ENCODE results near the gene COX7C. TPM values are rescaled to one million over a fixed set of nuclear protein-coding genes. Genes with fewer than 3 reads are reported as not detected.

The COX7C gene
- polyA plus RNA-seq, 4 donors = 841 to 2,322 (median 1,770) TPM

DNA sequence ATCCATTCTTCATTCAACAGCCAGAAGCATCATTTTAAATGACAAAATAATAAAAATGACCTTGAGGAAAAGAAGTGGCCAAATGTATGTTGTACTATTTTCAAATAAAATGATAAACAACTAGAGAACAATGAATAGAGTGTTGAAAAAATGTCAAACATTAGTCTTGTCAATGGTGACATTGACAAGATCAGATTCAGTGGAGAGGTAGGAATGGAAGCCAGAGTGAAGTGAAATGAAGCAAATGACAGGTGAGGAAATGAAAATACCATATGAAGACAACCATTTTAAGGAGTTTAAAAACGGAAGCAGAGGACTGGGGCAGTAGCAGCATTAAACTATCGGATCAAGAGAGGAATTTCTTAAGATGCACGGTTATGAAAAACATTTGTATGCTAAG is 38.2 kb upstream of the COX7C start:
- Histone ChIP-seq H3K27ac (ENCODE audit: low read depth in 1 of 3, low read length in 2 of 3) (no peak overlapping the region), H3K4me1 (ENCODE audit: control insufficient read depth in 3 of 3, insufficient read depth in 2 of 3, low read depth in 1 of 3, low read length in 2 of 3) (no peaks in the 10 kb centered on the region), H3K4me3 (ENCODE audit: low read depth in 1 of 3, low read length in 3 of 3) (no peak overlapping the region), H3K27me3 (ENCODE audit: control insufficient read depth in 3 of 3, insufficient read depth in 3 of 3, low read length in 3 of 3) (no peaks in the 10 kb centered on the region), H3K9me3 (ENCODE audit: control insufficient read depth in 2 of 2, insufficient read depth in 1 of 2, low read depth in 1 of 2, low read length in 1 of 2) (no peaks in the 10 kb centered on the region), H3K36me3 (ENCODE audit: control insufficient read depth in 3 of 3, insufficient read depth in 2 of 3, low read depth in 1 of 3, low read length in 3 of 3) (no peaks in the 10 kb centered on the region)
- 90 to 95% (median 93%) methylated on average over 3 of the region's 3 CpGs for WGBS, 3 donors
- no peak for FAIRE-seq
- no peak for DNase-seq

DNA sequence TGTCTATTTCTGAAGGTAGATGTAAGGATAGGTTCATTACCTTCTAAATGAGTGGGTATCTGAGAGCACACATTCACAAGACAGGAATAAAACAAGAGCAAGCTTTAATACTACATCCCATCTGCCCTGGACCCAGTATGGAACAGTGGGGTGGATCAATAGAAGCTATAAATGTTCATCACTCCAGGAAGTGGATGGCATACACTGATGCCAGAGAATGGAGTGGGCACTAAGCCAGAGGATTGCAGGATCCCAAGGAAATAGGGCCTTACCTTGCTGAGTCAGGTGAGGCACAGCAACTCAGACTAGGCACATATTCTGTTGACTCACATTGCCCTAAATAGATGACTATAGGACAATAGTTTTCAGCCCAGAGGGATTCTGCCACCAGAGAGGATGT is 21.3 kb upstream of the COX7C start:
- FAIRE-seq = no peak

DNA sequence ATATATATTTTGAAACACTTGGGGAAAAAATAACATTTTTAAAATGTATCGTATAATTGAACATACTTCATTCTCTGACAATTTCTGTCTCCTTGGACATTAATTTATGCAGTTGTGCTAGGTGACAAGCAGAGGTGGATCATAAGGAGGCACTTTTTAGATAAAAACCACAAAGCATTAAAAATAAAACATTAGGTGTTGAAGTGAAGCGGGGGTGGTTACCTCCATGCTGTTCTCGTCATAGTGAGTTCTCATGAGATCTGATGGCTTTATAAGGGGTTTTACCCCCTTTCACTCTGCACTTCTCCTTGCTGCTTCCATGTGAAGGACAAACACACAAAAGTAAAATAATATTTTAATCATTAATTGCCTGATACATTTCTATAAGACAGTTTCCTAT is 11.9 kb upstream of the COX7C start:
- Histone ChIP-seq H3K4me3 (ENCODE audit: low read depth in 1 of 3, low read length in 3 of 3) (no peak overlapping the region), H3K4me1 (ENCODE audit: control insufficient read depth in 3 of 3, insufficient read depth in 2 of 3, low read depth in 1 of 3, low read length in 2 of 3) (no peaks in the 10 kb centered on the region), H3K27ac (ENCODE audit: low read depth in 1 of 3, low read length in 2 of 3) (no peak overlapping the region), H3K27me3 (ENCODE audit: control insufficient read depth in 3 of 3, insufficient read depth in 3 of 3, low read length in 3 of 3) (no peaks in the 10 kb centered on the region), H3K9me3 (ENCODE audit: control insufficient read depth in 2 of 2, insufficient read depth in 1 of 2, low read depth in 1 of 2, low read length in 1 of 2) (no peaks in the 10 kb centered on the region), H3K36me3 (ENCODE audit: control insufficient read depth in 3 of 3, insufficient read depth in 2 of 3, low read depth in 1 of 3, low read length in 3 of 3) (no peaks in the 10 kb centered on the region)
- DNase-seq (no peak), FAIRE-seq (no peak)
- 89 to 95% (median 92%) methylated on average over 3 of the region's 3 CpGs for WGBS, 3 donors

More for the DNA sequence above, 21.3 kb upstream of the COX7C start:
- peak in 1 of 2 donors; percentile 55 for DNase-seq
- H3K4me3 ChIP-seq (ENCODE audit: low read depth in 1 of 3, low read length in 3 of 3) = no peak overlapping the region
- H3K27ac ChIP-seq (ENCODE audit: low read depth in 1 of 3, low read length in 2 of 3) = no peak overlapping the region
- H3K36me3 ChIP-seq (ENCODE audit: control insufficient read depth in 3 of 3, insufficient read depth in 2 of 3, low read depth in 1 of 3, low read length in 3 of 3) = no peaks in the 10 kb centered on the region
- peaks cover 0 to 2% (median 0%) of the 10 kb centered on the region in 3 donors for H3K27me3 ChIP-seq (ENCODE audit: control insufficient read depth in 3 of 3, insufficient read depth in 3 of 3, low read length in 3 of 3)
- H3K9me3 ChIP-seq (ENCODE audit: control insufficient read depth in 2 of 2, insufficient read depth in 1 of 2, low read depth in 1 of 2, low read length in 1 of 2) = no peaks in the 10 kb centered on the region
- H3K4me1 ChIP-seq (ENCODE audit: control insufficient read depth in 3 of 3, insufficient read depth in 2 of 3, low read depth in 1 of 3, low read length in 2 of 3) = no peaks in the 10 kb centered on the region

DNA sequence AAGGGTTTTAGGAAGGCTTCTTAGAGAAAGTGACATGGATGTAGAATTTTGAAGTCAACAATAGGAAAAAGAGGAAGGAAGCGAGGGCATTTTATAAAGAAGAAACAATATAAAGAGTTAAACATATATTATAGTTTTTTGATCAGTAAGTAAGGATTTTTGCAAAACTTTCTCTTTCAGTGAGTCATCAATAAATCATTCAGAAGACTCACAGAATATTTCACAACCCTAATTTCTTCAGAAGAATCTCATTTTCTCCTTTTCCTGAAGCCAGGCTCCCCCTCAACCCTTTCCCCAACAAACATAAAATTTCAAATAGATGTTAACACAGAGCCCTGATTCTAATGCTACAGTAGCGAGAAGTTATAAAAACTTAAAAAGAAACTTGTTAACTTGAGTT is 4.3 kb upstream of the COX7C start:
- Histone ChIP-seq H3K4me3 (ENCODE audit: low read depth in 1 of 3, low read length in 3 of 3) (no peak overlapping the region), H3K4me1 (ENCODE audit: control insufficient read depth in 3 of 3, insufficient read depth in 2 of 3, low read depth in 1 of 3, low read length in 2 of 3) (no peaks in the 10 kb centered on the region), H3K27ac (ENCODE audit: low read depth in 1 of 3, low read length in 2 of 3) (no peak overlapping the region), H3K9me3 (ENCODE audit: control insufficient read depth in 2 of 2, insufficient read depth in 1 of 2, low read depth in 1 of 2, low read length in 1 of 2) (no peaks in the 10 kb centered on the region), H3K36me3 (ENCODE audit: control insufficient read depth in 3 of 3, insufficient read depth in 2 of 3, low read depth in 1 of 3, low read length in 3 of 3) (no peaks in the 10 kb centered on the region), H3K27me3 (ENCODE audit: control insufficient read depth in 3 of 3, insufficient read depth in 3 of 3, low read length in 3 of 3) (peaks cover 0 to 1% (median 0%) of the 10 kb centered on the region in 3 donors)
- DNase-seq (no peak), FAIRE-seq (no peak)
- 89 to 93% (median 90%) methylated on average over 2 of the region's 2 CpGs for WGBS, 3 donors

DNA sequence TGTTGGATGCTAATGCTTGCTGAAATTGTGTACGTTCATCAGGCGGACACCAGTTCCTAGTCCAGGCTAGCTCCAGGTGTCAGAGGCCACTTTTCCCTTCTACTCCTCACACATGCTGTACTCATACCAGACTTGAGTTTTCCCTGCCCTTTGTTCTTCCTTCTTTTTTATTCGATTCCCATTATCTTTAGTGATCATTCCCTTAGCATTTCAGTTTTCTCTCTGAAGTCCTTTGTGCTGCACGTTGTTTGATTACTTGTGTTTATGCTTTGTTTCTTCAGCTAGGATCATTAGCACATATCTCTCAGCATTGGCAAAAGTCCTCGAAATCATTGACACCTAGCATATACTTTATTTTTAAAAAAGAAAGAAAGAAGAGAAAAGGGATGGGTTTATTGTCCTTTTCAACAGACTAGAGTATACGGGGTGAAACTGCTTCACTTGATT is 409 bp upstream of the COX7C start:
- Histone ChIP-seq H3K27me3 (ENCODE audit: control insufficient read depth in 3 of 3, insufficient read depth in 3 of 3, low read length in 3 of 3) (no peaks in the 10 kb centered on the region), H3K9me3 (ENCODE audit: control insufficient read depth in 2 of 2, insufficient read depth in 1 of 2, low read depth in 1 of 2, low read length in 1 of 2) (no peaks in the 10 kb centered on the region), H3K4me3 (ENCODE audit: low read depth in 1 of 3, low read length in 3 of 3) (peak overlapping the region in 1 of 3 donors; percentile 98), H3K4me1 (ENCODE audit: control insufficient read depth in 3 of 3, insufficient read depth in 2 of 3, low read depth in 1 of 3, low read length in 2 of 3) (no peaks in the 10 kb centered on the region), H3K36me3 (ENCODE audit: control insufficient read depth in 3 of 3, insufficient read depth in 2 of 3, low read depth in 1 of 3, low read length in 3 of 3) (peaks cover 0 to 7% (median 5%) of the 10 kb centered on the region in 3 donors), H3K27ac (ENCODE audit: low read depth in 1 of 3, low read length in 2 of 3) (no peak overlapping the region)
- DNase-seq (no peak), FAIRE-seq (no peak)
- WGBS, 3 donors = 54 to 66% (median 61%) methylated on average over 6 of the region's 6 CpGs

DNA sequence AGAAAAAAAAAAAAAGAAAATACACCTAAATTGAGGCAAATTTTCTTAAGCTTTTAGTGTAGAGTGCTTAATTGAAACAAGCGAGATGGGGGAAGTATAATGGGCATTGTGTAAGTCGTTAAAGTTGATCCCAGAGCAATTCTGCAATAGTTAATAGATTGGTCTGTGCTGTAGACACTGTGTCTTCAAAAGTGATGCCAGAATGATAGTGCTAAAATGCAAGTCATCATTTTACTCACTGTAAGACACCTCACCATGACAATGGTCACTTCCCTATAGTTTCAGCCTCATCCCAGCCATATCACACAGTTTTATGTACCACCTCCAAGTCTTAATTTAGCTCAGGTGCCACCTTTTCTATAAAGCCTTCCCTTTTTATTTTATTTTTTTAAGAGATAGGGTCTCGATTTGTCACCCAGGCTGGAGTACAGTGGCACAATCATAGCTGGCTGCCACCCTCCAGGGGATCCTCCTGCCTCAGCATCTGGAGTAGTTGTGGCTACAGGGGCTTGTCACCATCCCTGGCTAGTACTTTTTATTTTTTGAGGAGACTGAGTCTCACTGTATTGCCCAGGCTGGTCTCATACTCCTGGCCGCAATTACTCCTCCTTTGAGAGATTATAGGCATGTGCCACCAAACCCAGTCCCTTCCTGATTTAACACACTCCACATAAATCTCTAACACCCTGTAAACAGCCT is 6.2 kb downstream of the COX7C start:
- Histone ChIP-seq H3K4me3 (ENCODE audit: low read depth in 1 of 3, low read length in 3 of 3) (no peak overlapping the region), H3K27me3 (ENCODE audit: control insufficient read depth in 3 of 3, insufficient read depth in 3 of 3, low read length in 3 of 3) (no peaks in the 10 kb centered on the region), H3K27ac (ENCODE audit: low read depth in 1 of 3, low read length in 2 of 3) (no peak overlapping the region), H3K36me3 (ENCODE audit: control insufficient read depth in 3 of 3, insufficient read depth in 2 of 3, low read depth in 1 of 3, low read length in 3 of 3) (peaks cover 0 to 9% (median 7%) of the 10 kb centered on the region in 3 donors), H3K4me1 (ENCODE audit: control insufficient read depth in 3 of 3, insufficient read depth in 2 of 3, low read depth in 1 of 3, low read length in 2 of 3) (no peaks in the 10 kb centered on the region), H3K9me3 (ENCODE audit: control insufficient read depth in 2 of 2, insufficient read depth in 1 of 2, low read depth in 1 of 2, low read length in 1 of 2) (no peaks in the 10 kb centered on the region)
- DNase-seq = no peak
- 75 to 84% (median 78%) methylated on average over 4 of the region's 4 CpGs for WGBS, 3 donors
- no peak for FAIRE-seq

DNA sequence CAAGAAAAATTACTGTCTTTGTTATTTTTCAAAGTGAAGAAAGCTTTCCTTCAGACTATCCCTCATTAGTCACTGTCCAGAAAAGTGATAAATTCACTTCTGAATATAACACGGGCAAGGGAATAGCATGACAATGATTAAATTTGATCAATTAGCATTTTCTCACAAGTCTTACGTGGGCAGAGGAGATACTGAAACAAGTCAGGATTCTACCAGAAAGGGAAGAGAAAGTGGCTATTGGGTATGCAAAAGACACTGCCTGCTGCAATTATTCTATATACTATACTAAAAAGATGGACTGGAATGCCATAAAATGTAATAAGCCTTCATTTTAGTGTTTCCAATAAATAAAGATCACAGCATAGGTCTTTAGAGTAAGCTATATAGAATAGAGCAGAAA is 7.4 kb downstream of the COX7C start:
- no peak for DNase-seq
- no peak overlapping the region for H3K27ac ChIP-seq (ENCODE audit: low read depth in 1 of 3, low read length in 2 of 3)
- WGBS, 3 donors = 75 to 83% (median 77%) methylated on average over 2 of the region's 2 CpGs
- no peak overlapping the region for H3K4me3 ChIP-seq (ENCODE audit: low read depth in 1 of 3, low read length in 3 of 3)
- H3K4me1 ChIP-seq (ENCODE audit: control insufficient read depth in 3 of 3, insufficient read depth in 2 of 3, low read depth in 1 of 3, low read length in 2 of 3) = no peaks in the 10 kb centered on the region
- FAIRE-seq = no peak
- no peaks in the 10 kb centered on the region for H3K27me3 ChIP-seq (ENCODE audit: control insufficient read depth in 3 of 3, insufficient read depth in 3 of 3, low read length in 3 of 3)
- no peaks in the 10 kb centered on the region for H3K9me3 ChIP-seq (ENCODE audit: control insufficient read depth in 2 of 2, insufficient read depth in 1 of 2, low read depth in 1 of 2, low read length in 1 of 2)
- H3K36me3 ChIP-seq (ENCODE audit: control insufficient read depth in 3 of 3, insufficient read depth in 2 of 3, low read depth in 1 of 3, low read length in 3 of 3) = peaks cover 0 to 7% (median 5%) of the 10 kb centered on the region in 3 donors

DNA sequence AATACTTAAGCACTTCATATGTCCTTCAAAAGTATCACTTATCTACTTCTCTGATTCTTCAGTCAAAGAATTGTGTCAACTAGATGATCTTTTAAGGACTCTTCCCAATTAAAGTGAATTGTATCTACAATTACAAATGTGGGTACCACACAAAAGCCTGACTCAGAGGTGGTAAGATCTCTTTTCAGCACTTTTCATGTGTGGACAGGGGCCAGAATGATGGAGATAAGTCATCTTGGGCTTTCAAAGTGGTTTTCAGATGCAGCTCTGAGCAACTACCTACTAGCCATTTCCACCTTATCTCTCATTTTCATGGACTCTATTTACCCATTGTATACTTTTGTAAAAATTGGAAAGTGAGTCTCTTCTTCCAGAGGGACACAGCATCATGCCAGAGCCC is 8.4 kb downstream of the COX7C start:
- FAIRE-seq (no peak), DNase-seq (no peak)
- Histone ChIP-seq H3K4me3 (ENCODE audit: low read depth in 1 of 3, low read length in 3 of 3) (no peak overlapping the region), H3K9me3 (ENCODE audit: control insufficient read depth in 2 of 2, insufficient read depth in 1 of 2, low read depth in 1 of 2, low read length in 1 of 2) (no peaks in the 10 kb centered on the region), H3K27me3 (ENCODE audit: control insufficient read depth in 3 of 3, insufficient read depth in 3 of 3, low read length in 3 of 3) (no peaks in the 10 kb centered on the region), H3K36me3 (ENCODE audit: control insufficient read depth in 3 of 3, insufficient read depth in 2 of 3, low read depth in 1 of 3, low read length in 3 of 3) (peaks cover 0 to 7% (median 4%) of the 10 kb centered on the region in 3 donors), H3K27ac (ENCODE audit: low read depth in 1 of 3, low read length in 2 of 3) (no peak overlapping the region), H3K4me1 (ENCODE audit: control insufficient read depth in 3 of 3, insufficient read depth in 2 of 3, low read depth in 1 of 3, low read length in 2 of 3) (no peaks in the 10 kb centered on the region)

DNA sequence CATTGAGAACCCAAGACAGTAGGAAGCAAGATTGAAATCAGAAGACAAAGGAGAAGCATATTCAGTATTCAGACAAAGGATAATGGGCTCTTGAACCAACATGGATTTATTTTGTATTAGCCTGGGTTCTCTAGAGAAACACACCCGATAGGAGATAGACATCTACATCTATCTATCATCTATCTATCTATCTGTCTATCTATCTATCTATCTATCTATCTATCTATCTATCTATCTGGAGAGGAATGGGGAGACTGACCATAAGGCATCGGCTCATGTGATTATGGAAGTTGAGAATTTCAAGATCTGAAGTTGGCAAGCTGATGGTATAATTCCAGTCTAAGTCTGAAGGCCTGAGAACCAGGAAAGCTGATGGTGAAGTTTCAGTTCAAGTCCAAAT is 13.4 kb downstream of the COX7C start:
- H3K4me3 ChIP-seq (ENCODE audit: low read depth in 1 of 3, low read length in 3 of 3) = no peak overlapping the region
- no peak for FAIRE-seq
- H3K9me3 ChIP-seq (ENCODE audit: control insufficient read depth in 2 of 2, insufficient read depth in 1 of 2, low read depth in 1 of 2, low read length in 1 of 2) = no peaks in the 10 kb centered on the region
- no peaks in the 10 kb centered on the region for H3K36me3 ChIP-seq (ENCODE audit: control insufficient read depth in 3 of 3, insufficient read depth in 2 of 3, low read depth in 1 of 3, low read length in 3 of 3)
- H3K4me1 ChIP-seq (ENCODE audit: control insufficient read depth in 3 of 3, insufficient read depth in 2 of 3, low read depth in 1 of 3, low read length in 2 of 3) = no peaks in the 10 kb centered on the region
- no peaks in the 10 kb centered on the region for H3K27me3 ChIP-seq (ENCODE audit: control insufficient read depth in 3 of 3, insufficient read depth in 3 of 3, low read length in 3 of 3)
- no peak overlapping the region for H3K27ac ChIP-seq (ENCODE audit: low read depth in 1 of 3, low read length in 2 of 3)
- 92 to 96% (median 95%) methylated on average over 2 of the region's 2 CpGs for WGBS, 3 donors
- DNase-seq = no peak

Measured in small intestine (tissue), 7 donors.